ENCODE results near the gene LCN10.

The LCN10 gene

DNA sequence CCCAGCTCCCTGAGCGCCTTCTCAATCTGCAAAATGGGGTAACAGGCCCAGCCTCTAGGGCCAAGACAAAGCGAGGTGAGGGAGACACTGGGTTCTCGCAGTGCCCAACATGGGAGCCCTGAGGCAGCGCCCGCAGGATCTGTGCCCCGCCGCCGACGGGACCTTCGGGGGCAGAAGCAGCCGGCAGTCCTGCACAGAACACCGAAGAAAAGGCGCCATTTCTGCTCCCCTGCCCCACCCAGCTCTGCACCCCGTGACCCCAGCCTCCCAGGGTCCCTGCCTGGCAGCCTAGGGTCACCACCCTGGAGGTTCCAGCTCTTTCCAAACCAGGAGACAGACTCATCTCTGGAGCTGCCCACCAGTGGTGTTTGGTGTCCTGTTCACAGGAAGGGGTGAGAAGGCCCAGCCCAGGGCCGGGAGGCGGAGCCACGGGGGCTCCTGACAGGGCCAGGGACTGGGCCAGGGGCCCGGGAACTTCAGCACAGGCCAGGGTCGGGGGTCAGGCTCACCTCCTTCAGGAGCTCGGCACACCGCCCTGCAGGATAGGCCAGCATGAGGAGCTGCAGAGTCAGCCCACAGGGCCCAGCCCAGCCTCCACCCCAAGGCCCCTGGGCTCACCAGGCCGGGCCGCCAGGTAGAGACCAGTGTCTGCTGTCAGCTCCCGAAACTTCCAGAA is 12.0 kb upstream of the LCN10 start:
- no peak for DNase-seq (ENCODE audit: low read depth)

DNA sequence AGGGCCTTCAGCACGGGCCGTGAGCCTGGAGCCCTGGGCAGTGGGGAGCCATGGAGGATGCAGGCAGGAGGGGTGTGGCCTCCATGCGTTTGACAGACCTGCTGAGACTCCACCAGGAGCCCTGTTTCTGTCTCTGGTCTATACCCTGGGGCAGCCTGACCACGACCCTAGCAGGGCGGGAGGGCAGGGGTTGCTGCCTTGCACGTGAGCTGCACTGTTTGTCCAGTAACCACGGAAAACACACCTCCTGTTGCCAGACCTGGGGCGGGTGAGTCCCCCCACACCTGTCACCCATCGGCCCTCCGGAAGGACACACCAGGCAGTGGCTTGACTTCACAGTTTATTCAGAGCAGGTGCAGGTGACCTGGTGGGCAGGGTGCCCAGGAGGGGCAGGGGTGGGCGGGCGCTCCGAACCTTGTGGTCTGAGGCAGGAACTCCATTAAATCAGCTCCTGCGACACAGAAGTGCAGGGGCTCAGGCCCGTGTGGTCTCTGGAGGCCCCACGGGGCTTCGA is 11.4 kb upstream of the LCN10 start:
- no peak for DNase-seq (ENCODE audit: low read depth)

DNA sequence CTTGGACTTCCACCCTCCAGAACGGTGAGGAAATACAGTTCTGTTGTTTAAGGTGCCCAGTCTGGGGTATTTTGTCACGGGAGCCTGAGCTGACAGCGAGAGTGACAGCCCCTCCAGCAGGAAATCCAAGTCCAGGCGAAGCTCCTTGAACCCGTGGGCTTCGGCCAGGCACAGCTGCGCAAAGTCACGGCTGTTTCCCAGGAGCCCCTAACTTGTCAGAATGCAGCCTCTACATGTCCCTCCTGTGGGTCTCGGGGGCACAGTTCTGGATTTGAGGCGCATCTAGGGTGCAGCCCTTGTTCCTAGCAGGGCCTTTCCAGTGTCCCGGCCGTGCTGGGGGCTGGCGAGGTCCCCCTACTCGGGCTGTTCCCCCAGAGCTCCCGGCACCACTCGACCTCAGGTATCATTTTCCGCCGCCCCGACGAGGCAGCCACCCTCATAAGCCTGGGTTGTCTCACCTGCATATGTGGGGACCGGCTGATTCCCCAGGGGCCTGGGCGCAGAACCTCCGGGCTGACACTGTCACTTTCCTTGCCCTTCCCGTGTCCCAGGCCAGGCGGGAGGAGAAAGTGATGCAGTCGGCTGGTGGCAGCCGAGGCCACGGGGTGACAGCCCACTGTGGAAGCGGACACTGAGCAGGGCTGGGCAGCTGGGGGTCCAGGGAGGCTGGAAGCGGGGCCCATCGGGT is 10.8 kb upstream of the LCN10 start:
- no peak for DNase-seq (ENCODE audit: low read depth)

DNA sequence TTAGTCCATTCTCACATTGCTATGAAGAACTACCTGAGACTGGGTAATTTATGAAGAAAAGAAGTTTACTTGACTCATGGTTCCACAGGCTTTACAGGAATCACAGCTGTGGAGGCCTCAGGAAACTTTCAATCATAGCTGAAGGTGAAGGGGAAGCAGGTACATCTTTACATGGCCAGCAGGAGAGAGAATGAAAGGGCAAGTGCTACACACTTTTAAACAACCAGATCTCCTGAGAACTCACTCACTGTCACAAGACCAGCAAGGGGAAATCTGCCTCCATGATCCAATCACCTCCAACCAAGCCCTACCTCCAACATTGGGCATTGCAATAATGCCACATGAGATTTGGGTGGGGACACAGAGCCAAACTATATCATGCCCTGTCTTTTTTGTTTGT is 9.1 kb upstream of the LCN10 start:
- no peak for DNase-seq (ENCODE audit: low read depth)

DNA sequence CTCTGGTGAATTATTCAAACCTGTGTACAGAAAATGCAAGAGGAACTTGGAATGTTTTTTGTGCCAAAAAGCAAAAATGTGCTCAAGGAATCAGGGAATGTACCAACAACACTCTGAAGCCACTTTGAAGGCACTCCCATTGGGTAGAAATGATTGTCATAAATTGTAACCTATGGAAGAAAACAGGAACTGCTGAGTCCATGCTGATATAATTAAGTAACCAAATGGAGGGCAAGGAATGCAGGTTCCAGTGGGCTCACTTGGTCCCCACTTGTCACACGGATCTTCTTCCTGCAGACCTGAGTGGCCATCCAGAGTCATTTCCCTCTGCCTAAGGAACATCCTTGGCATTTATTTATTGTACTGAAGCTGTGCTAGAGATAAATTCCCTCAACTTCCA is 8.5 kb upstream of the LCN10 start:
- no peak for DNase-seq (ENCODE audit: low read depth)

DNA sequence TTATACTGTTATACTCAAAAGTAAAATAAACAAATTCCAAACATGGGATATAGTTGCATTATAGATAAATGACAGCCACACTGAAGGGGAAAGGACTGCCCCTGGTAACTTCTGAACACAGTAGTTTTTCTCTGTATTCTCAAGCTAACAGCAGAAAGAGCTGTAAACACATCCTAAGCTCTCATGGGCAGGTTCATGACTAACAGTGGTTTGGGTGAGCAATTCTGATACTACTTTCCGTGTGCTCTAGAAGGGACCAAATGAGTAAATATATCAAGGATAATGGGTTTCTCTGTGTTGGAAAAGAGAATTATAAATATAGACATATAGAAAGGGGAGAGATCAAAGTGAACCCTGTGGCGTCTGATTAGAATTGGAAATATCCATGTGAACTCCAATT is 7.8 kb upstream of the LCN10 start:
- peak; percentile 63 for DNase-seq (ENCODE audit: low read depth)

DNA sequence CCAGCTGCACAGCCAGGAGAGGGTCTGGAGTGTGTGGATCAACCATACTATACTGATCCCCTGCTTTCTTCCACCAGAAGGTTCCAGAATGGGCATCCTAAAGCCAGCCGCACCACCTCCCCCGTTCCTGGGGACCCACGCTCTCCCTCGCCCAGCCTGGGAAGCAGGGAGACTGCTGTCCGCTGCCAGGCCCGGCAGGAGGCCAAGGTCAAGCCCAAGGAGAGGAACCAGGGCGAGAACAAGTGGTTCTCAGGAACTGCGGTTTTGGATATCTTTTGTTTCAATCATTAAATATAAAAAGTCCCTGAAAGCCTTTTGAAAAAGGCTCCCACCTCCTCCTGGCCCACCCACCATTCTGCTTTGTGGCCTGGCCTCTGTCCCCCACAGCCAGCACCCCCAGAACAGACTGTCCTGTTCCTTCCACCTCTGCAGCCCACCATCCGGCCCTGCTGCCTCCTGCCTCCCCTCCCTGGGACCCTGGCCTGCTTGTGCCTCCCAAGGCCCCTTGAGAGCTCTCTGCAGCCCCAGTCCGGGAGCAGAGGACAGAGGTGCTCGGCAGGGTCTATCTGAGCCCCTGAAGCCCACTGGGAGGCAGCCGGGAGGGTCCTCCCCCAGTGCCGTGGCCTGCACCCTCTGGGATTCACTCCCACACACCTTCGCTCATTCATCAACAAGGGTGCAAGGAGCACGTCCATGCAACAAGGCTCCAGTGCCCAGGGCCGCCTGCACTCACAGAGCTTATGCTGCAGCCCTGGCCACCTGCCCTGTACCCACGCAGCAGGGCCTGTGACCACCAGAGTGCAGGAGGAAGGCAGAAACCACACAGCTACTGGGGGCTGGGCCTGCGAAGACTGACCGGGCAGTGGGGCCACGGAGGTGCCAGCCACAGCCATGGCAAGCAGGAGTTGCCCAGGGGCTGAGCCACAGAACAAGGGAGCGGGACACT is 6.2 kb upstream of the LCN10 start:
- DNase-seq (ENCODE audit: low read depth): no peak

DNA sequence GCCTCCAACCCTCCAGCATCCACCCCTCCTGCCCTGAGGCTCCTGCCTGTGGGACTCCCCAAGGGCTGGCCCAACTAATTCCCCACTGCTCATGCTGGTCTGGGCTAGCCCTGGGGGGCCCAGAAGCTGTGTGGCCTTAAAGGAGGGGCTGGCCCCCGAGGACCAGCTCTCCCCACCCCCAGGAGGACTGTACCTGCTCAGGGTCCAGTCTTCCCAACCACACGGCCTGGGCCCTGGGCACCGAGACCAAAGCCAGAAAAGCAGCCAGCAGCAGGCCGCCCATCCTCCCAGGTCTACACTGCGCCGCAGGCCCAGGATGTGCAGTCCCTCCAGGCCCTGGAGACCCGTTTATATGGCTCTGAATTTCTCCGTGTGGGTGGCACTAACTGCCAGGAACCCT is 5.5 kb upstream of the LCN10 start, which contains the start of gene LCN6:
Gene LCN6, minus strand, starts transcription at position 325 of the 400 bp plus-strand sequence. Its CDS starts 42 bp downstream, at position 283.
- DNase-seq (ENCODE audit: low read depth): no peak

DNA sequence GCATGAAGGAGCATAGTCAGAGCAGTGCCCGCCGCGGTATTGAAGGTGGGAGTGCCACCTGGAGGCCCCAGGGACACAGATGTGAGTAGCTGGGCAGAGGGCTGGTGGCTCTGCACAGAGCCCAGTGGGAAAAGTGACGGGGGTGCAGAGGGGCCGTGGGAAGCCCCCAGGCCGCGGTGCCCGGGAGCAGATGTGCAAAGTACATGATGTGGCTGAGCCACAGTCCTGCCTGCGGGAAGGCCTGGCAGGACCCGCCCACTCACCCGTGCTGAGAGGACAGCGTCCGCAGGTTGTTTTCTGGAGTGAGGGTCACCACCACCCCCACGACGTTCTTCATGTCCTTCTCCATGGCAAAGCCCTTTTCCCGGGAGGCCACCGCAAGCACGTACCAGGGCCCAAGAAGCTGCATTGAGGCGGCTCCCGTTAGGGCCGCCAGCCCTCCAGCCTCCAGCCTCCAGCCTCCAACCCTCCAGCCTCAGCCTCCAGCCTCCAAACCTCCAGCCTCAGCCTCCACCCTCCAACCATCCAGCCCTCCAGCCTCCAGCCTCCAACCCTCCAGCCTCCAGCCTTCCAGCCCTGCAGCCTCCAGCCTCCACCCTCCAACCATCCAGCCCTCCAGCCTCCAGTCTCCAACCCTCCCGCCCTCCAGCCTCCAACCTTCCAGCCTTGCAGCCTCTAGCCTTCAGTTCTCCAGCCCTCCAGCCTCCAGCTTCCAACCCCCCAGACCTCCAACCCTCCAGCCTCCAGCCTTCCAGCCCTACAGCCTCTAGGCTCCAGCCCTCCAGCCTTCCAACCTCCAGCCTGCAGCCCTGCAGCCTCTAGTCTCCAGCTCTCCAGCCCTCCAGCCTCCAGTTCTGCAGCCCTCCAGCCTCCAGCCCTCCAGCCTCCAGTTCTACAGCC is 4.7 kb upstream of the LCN10 start:
- DNase-seq (ENCODE audit: low read depth): no peak

DNA sequence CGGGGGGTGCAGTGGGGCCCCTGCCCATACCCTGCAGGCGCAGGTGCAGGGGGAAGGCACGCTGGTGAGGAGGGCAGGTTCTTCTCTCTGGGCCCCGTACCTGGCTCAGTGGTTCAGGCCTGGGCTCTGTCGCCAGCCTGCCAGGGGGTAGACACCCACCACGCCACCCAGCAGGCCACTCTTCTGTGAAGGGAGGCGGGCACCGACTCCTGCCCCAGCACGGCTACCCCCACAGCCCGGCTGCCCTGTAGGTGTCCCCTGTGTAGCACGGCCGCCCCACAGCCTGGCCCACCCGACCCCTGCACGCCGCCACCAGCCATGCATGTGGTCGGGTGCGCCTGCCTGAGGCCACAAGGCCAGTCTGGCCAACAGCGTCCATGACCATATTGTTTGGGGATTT is 3.9 kb upstream of the LCN10 start:
- DNase-seq (ENCODE audit: low read depth): no peak

DNA sequence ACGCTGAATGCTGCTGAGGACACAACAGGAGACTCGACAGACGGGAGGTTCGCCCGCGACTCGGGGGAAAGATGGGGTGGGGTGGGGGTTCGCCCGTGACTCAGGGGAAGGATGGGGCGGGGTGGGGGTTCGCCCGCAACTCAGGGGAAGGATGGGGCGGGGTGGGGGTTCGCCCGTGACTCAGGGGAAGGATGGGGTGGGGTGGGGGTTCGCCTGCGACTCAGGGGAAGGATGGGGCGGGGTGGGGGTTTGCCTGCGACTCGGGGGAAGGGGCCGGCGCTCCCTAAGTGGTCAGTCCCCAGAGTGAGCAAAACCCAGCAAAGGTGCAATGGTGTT is 3.4 kb upstream of the LCN10 start:
- no peak for DNase-seq (ENCODE audit: low read depth)

DNA sequence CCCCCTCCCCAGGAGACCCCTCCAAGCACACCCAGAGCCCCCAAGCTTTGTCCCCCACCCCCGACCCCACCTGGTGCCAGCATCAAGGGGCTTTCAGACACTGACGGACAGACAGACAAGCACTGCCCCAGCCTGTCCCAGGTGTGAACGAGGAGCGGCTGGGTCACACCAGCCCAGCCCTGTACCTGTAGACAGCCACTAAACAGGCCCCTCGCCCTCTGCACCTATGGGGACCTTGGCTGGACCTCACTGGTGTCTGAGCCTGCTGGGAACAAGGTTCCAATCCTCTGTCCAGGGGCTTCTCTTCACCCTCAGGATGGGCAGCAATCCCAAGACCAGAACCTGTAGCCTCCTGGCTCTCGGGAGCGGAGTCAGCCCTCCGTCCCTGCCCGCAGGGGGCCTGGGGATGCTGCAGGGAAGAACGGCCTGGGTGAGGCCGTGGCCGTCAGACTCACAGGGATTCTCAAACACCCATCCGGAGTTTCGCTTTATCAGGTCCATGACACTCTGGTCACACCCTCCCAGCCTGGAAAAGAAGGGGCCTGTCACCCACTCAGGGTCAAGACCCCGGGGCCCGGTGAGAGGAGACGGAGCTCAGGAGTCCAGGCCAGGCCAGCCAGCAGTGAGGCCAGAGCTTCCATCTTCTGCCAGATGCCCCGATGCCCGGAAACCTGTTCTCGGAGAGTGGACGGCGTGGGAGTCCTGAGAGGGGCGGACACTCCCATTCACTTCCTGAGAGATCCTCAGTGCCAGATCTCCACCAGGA is 2.8 kb upstream of the LCN10 start:
- no peak for DNase-seq (ENCODE audit: low read depth)

DNA sequence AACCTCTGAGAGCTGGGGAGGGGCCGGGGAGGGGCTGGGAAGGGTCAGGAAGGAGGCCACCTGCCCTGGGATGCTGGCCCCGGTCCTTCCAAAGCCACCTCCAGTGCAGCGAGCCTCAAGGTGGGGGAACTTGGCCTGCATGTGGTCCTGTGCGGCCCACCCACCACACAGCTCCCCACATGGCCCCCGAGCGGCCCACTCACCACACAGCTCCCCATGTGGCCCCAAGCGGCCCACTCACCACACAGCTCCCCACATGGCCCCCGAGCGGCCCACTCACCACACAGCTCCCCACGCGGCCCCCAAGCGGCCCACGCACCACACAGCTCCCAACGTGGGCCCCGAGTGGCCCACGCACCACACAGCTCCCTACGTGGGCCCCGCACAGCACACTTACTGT is 2.0 kb upstream of the LCN10 start:
- DNase-seq (ENCODE audit: low read depth): no peak

DNA sequence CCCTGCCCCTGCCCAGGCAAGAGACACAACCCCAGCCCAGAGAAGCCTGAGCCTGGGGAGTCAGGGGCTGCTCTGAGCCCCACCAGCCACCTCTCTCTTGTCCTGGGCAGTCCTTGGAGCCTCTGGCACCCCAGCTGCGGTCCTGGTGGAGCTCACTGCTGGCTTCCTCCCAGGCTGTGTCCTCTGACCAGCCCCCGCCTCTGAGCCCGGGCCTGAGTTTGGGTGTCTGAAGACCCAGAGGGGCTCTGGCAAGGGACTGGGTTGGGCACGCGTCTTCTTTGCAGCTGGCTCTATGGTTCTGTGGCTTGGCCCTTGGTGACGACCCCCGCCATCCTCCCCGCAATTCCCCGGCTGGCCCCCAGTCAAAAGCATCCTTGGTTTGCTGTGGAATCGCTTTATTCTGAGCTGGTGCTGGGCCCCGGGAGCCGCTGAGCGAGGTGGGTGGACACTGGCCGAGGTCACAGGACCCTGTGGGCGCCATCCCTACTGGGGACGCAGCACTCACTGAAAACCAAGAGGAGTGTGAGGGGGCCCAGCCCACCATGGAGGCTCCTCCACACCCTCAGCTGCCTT is 985 bp upstream of the LCN10 start:
- DNase-seq (ENCODE audit: low read depth): no peak

DNA sequence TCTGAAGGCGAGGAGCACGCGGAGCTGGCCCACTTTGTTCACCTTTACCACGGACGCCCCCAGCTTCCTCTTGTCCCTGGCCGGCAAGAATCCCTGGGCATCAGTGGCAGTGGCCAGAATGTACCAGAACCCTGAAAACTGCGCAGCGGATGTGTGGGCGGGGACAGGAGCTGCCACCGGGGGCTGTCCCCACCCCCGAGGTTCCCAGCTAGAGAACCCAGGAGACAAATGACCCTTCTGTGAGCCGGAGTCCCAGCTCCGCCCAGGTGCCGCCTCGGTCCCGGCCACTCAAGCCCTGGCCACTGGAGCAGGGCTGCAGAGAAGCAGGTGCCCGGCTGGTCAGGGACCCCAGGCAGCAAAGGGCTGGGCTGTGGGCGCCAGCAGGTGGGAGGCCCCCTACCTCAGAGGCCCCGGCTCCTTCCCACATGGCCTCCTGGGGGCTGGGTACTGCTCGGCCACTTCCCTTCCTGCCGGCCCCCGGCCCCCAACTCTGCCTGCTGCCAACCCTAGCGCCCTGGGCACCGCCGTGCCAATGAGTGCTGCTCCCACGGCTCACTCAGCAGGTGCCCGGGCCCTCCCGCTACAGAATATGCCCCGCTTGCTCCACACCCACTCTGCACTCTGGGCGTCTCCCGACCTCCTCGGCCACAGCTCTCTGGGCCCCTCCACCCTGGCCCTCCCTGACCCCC is 713 bp downstream of the LCN10 start:
- no peak for DNase-seq (ENCODE audit: low read depth)

DNA sequence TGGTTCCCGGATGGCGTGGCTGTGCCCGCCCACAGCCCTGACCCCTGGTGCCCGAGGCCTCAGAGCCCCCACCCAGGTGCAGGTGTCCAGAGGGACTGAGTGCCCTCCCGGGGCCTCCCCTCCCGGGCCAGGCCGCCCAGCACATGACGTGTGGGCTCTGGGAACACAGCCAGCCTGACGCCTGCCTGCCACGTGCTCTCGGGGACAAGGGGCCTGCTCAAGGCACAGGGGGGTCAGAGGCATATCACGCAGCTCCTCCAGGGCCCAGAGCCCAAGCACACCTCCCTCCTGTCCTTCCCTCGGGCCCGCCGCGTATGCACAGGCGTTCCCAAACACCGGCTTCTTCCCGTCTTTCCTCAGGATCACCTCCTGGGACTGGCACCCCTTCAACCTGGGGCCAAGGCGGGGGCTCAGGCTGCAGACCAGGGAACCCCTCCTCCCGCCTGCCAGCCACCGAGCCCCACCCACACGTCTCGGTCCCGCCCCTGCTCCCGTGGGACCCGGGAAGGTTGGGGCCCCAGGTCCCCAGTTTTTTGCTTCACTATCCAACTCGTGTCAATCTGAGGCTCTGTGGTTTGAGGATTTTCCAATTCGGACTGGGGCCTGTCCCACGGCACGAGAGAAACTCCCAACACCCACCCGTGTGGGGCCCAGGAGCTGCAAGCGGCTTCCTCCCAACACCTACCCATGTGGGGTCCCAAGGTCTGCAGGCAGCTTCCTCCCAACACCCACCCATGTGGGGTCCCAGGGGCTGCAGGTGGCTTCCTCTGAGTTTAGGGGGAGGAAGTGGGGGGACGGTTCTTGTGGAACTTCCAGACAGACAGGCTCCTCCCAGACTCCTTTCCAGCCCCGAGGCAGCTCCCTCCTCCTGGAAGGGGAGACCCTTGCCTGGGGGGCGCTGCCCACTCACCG is 1.5 kb downstream of the LCN10 start:
- no peak for DNase-seq (ENCODE audit: low read depth)

DNA sequence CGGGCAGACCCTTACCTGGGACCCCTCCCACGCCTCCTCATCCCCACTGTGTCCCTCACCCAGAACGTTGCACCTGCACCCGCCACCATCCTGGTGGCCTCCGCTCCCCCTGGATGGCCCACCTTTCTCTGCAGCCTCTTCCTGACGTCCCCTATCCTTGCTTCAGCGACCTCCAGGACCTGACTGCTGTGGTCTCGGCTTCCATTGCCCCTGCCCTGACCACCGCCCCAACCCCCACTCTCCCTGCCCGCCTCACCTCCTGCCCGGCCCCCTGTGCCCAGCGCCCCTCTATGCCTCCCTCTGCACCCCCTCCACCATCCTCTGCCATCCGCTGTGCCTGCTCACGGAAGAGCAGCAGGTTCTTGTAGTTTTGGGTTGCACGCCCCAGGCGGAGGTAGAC is 2.2 kb downstream of the LCN10 start:
- no peak for DNase-seq (ENCODE audit: low read depth)

DNA sequence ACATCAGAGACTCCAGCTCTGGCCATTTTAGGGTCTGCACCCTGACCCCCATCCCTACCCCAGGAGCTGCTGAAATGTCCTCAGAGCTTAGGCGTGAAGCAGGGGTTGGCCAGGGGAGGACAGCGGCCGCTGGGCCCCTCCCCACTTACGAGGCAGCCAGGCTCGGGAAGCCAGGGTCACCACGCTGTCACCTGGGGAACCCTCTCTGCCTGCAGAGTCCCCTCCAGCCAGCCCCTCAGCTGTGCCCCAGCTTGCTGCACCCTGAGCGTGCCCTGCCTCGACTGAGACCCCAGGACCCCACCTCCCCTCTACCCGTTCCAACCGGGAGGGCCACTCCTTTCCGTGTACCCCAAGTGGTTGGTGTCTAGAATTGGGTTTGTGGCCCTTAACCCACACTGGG is 2.7 kb downstream of the LCN10 start:
- DNase-seq (ENCODE audit: low read depth): no peak

DNA sequence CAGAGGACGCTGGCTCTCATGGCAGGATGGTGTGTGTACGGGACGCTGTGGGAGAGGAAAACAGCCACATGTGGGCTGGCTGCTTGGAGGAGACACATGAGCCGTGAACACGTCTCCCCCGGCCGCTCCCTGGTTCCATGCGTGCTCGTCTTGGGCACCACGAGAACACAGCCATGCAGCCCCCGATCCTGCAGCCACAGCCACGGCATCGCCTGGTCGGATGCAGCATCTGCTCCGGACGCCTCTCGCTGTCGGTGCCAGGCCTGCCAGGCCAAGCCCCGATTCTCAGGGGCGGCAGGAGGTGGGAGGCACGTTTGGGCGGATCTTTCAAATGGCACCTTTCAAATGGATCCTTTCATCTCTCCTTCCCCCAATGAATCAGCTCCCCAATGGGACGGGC is 3.2 kb downstream of the LCN10 start:
- DNase-seq (ENCODE audit: low read depth): no peak
